Caco-2 (cell line): ENCODE measurements around the gene AHNAK. TPM values are rescaled to one million over a fixed set of nuclear protein-coding genes. Genes with fewer than 3 reads are reported as not detected.

ENCODE experiments used
- BruUV-seq: library from RNA; stranded (reverse); fragments of 400-500 nt; replicated peaks from 2 replicates; lab custom pipeline; 2021; lab: Mats Ljungman, UMichigan
- CTCF ChIA-PET: fragments of 300-600 bp; sonication (Branson Sonifier 250); formaldehyde crosslinking; loops from one replicate; lab custom pipeline; 2022; ENCODE audit warnings: antibody characterized with exemption; lab: Charles Lee
- POLR2A ChIA-PET: fragments of 300-600 bp; sonication (Branson Sonifier 250); formaldehyde crosslinking; loops from one replicate; lab custom pipeline; 2022; ENCODE audit warnings: antibody characterized with exemption; lab: Charles Lee
- DNase-seq, 2 experiments: peaks; one replicate each; pipeline versions ENCODE4 v3.0.0 to v3.0.0-alpha.2; 2020 to 2022
- H3K27me3 ChIP-seq: replicated peaks from 2 replicates; pipeline ENCODE4 v1.6.0; 2011; ENCODE audit warnings: low read length; ENCODE audit not compliant: control insufficient read depth, insufficient read depth
- H3K36me3 ChIP-seq: 2 replicates; pipeline ENCODE4 v1.5.1; 2011; ENCODE audit warnings: low read length; ENCODE audit not compliant: control insufficient read depth, insufficient read depth
- H3K4me1 ChIP-seq: fragments of 250-450 bp; sonication (Bioruptor Pico); 2 replicates; pipeline ENCODE4 v1.5.1; 2020; ENCODE audit warnings: mild to moderate bottlenecking
- H3K4me3 ChIP-seq: 2 replicates; pipeline ENCODE4 v1.5.1; 2011; ENCODE audit warnings: low read depth, mild to moderate bottlenecking, control low read depth, low read length
- H3K9me3 ChIP-seq: fragments of 250-450 bp; sonication (Bioruptor Pico); 2 replicates; pipeline ENCODE4 v1.5.1; 2020; ENCODE audit warnings: mild to moderate bottlenecking, moderate library complexity
- H3K27ac Mint-ChIP-seq: one replicate; pipeline ENCODE4 v1.8.0; 2022; ENCODE audit warnings: mixed read lengths; ENCODE audit not compliant: unreplicated experiment
- H3K27me3 Mint-ChIP-seq: one replicate; pipeline ENCODE4 v1.8.0; 2022; ENCODE audit warnings: mixed read lengths; ENCODE audit not compliant: insufficient read depth, unreplicated experiment
- H3K36me3 Mint-ChIP-seq: one replicate; pipeline ENCODE4 v1.8.0; 2022; ENCODE audit warnings: mild to moderate bottlenecking, mixed read lengths; ENCODE audit not compliant: insufficient read depth, unreplicated experiment
- H3K4me1 Mint-ChIP-seq: one replicate; pipeline ENCODE4 v1.8.0; 2022; ENCODE audit warnings: low read depth, mixed read lengths; ENCODE audit not compliant: unreplicated experiment
- H3K4me3 Mint-ChIP-seq: one replicate; pipeline ENCODE4 v1.8.0; 2022; ENCODE audit warnings: mild to moderate bottlenecking, moderate library complexity, mixed read lengths; ENCODE audit not compliant: unreplicated experiment
- H3K9me3 Mint-ChIP-seq: one replicate; pipeline ENCODE4 v1.8.0; 2022; ENCODE audit warnings: mixed read lengths; ENCODE audit not compliant: unreplicated experiment
- CTCF ChIP-seq, 2 experiments: fragments of 200-600 bp in 1 of 2; IDR thresholded peaks; 1 replicate in 1 of 2; 2 replicates in 1 of 2; pipeline versions ENCODE4 v1.5.1 to v1.8.0; 2011 to 2022; ENCODE audit warnings: antibody characterized with exemption in 1 of 2, control low read depth in 1 of 2, inconsistent platforms in 1 of 2, low read depth in 1 of 2, low read length in 1 of 2, mild to moderate bottlenecking in 1 of 2, moderate library complexity in 1 of 2; ENCODE audit not compliant: insufficient read depth in 1 of 2, severe bottlenecking in 1 of 2, unreplicated experiment in 1 of 2
- intact Hi-C: fragments of 100-400 bp; cut with micrococcal nuclease; formaldehyde crosslinking; loops from one replicate; pipeline ENCODE4 v1.10.0; 2022; ENCODE audit not compliant: unreplicated experiment
- total RNA-seq: library from RNA; stranded (reverse); gene quantifications from 2 replicates; pipeline ENCODE4 v1.2.3, GENCODE V29; 2022

AHNAK gene
- total RNA-seq, 1 experiment from 2014 or later, result 312 TPM

DNA sequence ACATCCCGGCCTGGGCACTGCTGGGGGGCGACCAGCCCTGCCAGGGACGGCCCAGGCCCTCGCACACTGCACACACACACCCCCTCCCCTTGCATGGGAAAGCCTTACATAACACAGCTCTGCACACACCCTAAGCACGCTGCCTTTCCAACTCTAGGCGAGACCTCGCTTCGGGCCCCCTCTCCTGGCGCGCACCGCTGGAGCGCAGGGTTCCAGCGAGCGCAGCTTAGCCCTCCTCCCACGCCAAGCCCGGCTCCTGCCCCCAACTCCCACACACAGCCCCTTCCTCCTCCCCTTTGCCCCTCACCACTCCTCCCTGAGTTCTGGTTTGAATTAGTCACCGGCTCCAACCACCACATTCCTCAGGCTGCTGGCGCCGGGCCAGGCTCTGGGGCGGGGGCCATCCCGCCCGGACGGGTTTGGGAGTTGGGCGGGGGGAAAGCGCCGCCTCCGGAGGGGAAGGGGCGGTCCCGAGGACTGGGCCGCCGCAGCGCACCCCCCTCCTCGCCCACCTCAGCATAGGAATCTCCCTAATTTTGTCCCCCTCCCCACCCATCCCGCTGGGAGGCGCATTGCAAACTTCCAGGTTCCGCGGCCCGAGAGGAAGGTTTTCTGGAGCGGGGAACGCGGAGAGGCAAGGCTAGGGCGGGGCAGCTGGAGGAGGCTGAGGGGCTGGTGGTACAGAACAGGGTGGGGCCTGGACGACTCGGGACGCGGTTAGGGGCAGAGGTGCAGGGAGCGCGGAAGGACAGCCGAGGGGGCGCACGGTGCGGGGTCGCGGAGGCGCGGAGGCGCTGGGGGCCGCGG, 966 bp downstream of the AHNAK start:
- peaks cover 51% of the 10 kb centered on the region for H3K4me1 Mint-ChIP-seq
- peaks cover 68% of the 10 kb centered on the region for H3K36me3 Mint-ChIP-seq
- peak overlapping the region; percentile 97 for H3K27ac Mint-ChIP-seq
- Histone ChIP-seq H3K4me1 (peaks cover 67% of the 10 kb centered on the region), H3K36me3 (peaks cover 2% of the 10 kb centered on the region; the same call in 1 of the 2 replicates), H3K4me3 (peak overlapping the region; percentile 87), H3K9me3 (no peaks in the 10 kb centered on the region), H3K27me3 (no peaks in the 10 kb centered on the region)
- CTCF ChIA-PET, result interaction anchor here (0.5 to 4.5 kb wide), 11 partner anchors 8 to 151 kb away, joined by 3 to 79 read pairs (median 5); partner anchors contain the start of gene EEF1G
- POLR2A ChIA-PET, result interaction anchor here (0.6 to 1.4 kb wide), 4 partner anchors 8 to 45 kb away, joined by 3 to 11 read pairs (median 4); partner anchors contain the start of gene EEF1G
- intact Hi-C loops, result loop anchor here (1.0 to 2.0 kb wide), 3 partner anchors 15 to 48 kb away; no protein-coding TSS in a partner anchor
- no peaks in the 10 kb centered on the region for H3K27me3 Mint-ChIP-seq
- no peaks in the 10 kb centered on the region for H3K9me3 Mint-ChIP-seq
- peak; percentile 93 for DNase-seq
- BruUV-seq, result no TSS peak
- peak in 1 of 2 experiments; percentile 9 for TF ChIP-seq CTCF (IDR thresholded peaks at IDR 0.05; ENCODE audit: insufficient read depth in 1 of 2, low read depth in 1 of 2, low read length in 1 of 2, severe bottlenecking in 1 of 2, unreplicated experiment in 1 of 2)
- peak overlapping the region; percentile 100 for H3K4me3 Mint-ChIP-seq

DNA sequence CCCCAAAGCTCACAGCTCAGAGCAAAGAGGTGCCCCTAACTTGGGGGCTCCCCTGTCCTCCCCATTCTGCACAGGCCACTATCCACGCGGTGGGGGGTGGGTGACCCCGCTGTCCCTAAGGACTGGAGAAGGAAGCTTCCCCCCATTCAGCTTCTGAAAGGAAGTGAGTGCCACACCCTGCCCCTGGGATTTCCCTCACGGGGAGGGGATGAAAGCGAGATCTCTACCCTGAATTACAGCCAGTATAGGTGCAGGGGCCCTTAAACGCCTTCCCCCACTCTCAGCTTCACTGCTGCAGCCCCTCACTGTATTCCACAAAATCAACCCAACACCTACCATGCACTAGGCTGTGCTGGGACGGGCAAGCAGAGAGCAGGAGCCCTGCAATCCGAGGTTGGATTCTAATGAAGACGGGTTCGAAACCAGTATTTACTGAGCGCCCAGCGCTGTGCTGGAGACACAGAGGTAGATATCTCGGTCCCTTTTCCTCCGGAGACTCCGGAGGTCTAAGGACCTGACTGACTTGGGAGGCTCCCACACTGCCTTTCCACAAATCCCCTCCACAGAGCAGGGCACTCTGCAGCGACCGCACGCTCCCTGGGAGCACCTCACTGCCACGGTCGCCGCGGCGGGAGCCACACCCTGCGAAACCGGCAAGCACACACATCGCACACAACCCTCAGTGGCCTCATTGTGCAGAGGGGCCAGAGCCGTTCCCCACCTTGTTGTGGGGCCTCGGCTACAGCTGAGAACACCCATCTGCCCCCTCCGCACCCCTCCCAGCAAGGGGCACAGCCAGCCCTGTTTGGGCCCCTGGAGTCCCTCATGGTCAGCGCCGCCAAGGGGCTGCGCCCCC, 1.8 kb downstream of the AHNAK start:
- H3K36me3 Mint-ChIP-seq, result peaks cover 66% of the 10 kb centered on the region
- Histone ChIP-seq H3K36me3 (peaks cover 2% of the 10 kb centered on the region; the same call in 1 of the 2 replicates), H3K9me3 (no peaks in the 10 kb centered on the region), H3K4me1 (peaks cover 69% of the 10 kb centered on the region), H3K27me3 (no peaks in the 10 kb centered on the region), H3K4me3 (peak overlapping the region; percentile 87)
- no peak for DNase-seq
- no peak for TF ChIP-seq CTCF (IDR thresholded peaks at IDR 0.05; ENCODE audit: insufficient read depth in 1 of 2, low read depth in 1 of 2, low read length in 1 of 2, severe bottlenecking in 1 of 2, unreplicated experiment in 1 of 2)
- ChIA-PET CTCF (interaction anchor here (0.7 to 4.5 kb wide), 10 partner anchors 9 to 150 kb away, joined by 3 to 79 read pairs (median 15); partner anchors contain the start of gene EEF1G), POLR2A (interaction anchor here (0.6 to 1.4 kb wide), 4 partner anchors 9 to 120 kb away, joined by 3 to 11 read pairs (median 3); partner anchors contain the start of genes C11orf98 and EEF1G)
- no TSS peak for BruUV-seq
- H3K27me3 Mint-ChIP-seq, result no peaks in the 10 kb centered on the region
- peak overlapping the region; percentile 100 for H3K4me3 Mint-ChIP-seq
- H3K27ac Mint-ChIP-seq, result peak overlapping the region; percentile 97
- H3K4me1 Mint-ChIP-seq, result peaks cover 51% of the 10 kb centered on the region
- H3K9me3 Mint-ChIP-seq, result no peaks in the 10 kb centered on the region
- intact Hi-C loops, result loop anchor here (1.0 to 2.0 kb wide), 3 partner anchors 15 to 48 kb away; no protein-coding TSS in a partner anchor
